H1 (cell line): ENCODE results near the gene RPS6KC1. TPM values are rescaled to one million over a fixed set of nuclear protein-coding genes. Genes with fewer than 3 reads are reported as not detected.

Experiments
- CTCF ChIA-PET: fragments of 300-600 bp; sonication (Branson Sonifier 250); formaldehyde crosslinking; loops from one replicate; lab custom pipeline; 2021; ENCODE audit not compliant: partially characterized antibody; lab: Charles Lee
- POLR2A ChIA-PET: fragments of 300-600 bp; sonication (Branson Sonifier 250); formaldehyde crosslinking; loops from one replicate; lab custom pipeline; 2021; ENCODE audit warnings: inconsistent platforms; ENCODE audit not compliant: partially characterized antibody; lab: Charles Lee
- DNase-seq, 2 experiments: peaks; one replicate each; pipeline versions ENCODE4 v3.0.0 to v3.0.0-alpha.2; 2010 to 2022; ENCODE audit warnings: low spot score in 2 of 2, low read depth in 1 of 2, mixed read lengths in 1 of 2
- FAIRE-seq: peaks from 2 replicates; lab custom pipeline; 2011; peaks lifted over from hg19 to GRCh38; lab: Jason Lieb, UNC
- H2AFZ ChIP-seq: 2 replicates; pipeline ENCODE4 v1.8.1; 2012; ENCODE audit warnings: low read length, inconsistent platforms
- H2AK5ac ChIP-seq: 2 replicates; pipeline ENCODE4 v1.6.1; 2013; ENCODE audit warnings: low read depth, low read length
- H2BK120ac ChIP-seq: replicated peaks from 2 replicates; pipeline ENCODE3; 2013; ENCODE audit warnings: low read depth, low read length, inconsistent platforms
- H2BK12ac ChIP-seq: 2 replicates; pipeline ENCODE4 v1.6.1; 2013; ENCODE audit warnings: low read depth, low read length
- H2BK15ac ChIP-seq: 2 replicates; pipeline ENCODE4 v1.6.1; 2013; ENCODE audit warnings: low read length
- H2BK20ac ChIP-seq: 2 replicates; pipeline ENCODE4 v1.6.1; 2013; ENCODE audit warnings: low read length
- H2BK5ac ChIP-seq: 2 replicates; pipeline ENCODE4 v1.6.1; 2013; ENCODE audit warnings: low read depth, low read length
- H3K14ac ChIP-seq: 2 replicates; pipeline ENCODE4 v1.6.1; 2013; ENCODE audit warnings: inconsistent platforms; ENCODE audit not compliant: insufficient read length
- H3K18ac ChIP-seq: 2 replicates; pipeline ENCODE4 v1.6.1; 2013; ENCODE audit warnings: low read length; ENCODE audit errors: extremely low read depth
- H3K23ac ChIP-seq: 2 replicates; pipeline ENCODE4 v1.6.1; 2013; ENCODE audit warnings: inconsistent platforms; ENCODE audit not compliant: insufficient read length
- H3K23me2 ChIP-seq: 2 replicates; pipeline ENCODE4 v1.6.1; 2013; ENCODE audit warnings: low read depth, low read length
- H3K27ac ChIP-seq: 2 replicates; pipeline ENCODE4 v1.6.1; 2011; ENCODE audit warnings: low read depth, low read length, inconsistent platforms
- H3K27me3 ChIP-seq, 4 experiments: replicated peaks in 1 of 4; 1 replicate in 1 of 4; 2 replicates in 3 of 4; pipeline versions ENCODE4 v1.6.1 to v1.8.1; 2011 to 2013; ENCODE audit warnings: low read length in 3 of 4, mild to moderate bottlenecking in 3 of 4, inconsistent platforms in 2 of 4, mixed read lengths in 2 of 4, moderate library complexity in 1 of 4; ENCODE audit not compliant: control insufficient read depth in 3 of 4, insufficient read depth in 3 of 4; ENCODE audit errors: extremely low read depth in 1 of 4
- H3K36me3 ChIP-seq, 4 experiments: 2 replicates each; pipeline versions ENCODE4 v1.6.1 to v1.8.1; 2011 to 2013; ENCODE audit warnings: mild to moderate bottlenecking in 4 of 4, low read length in 3 of 4, moderate library complexity in 2 of 4, control low read depth in 1 of 4, inconsistent platforms in 1 of 4; ENCODE audit not compliant: insufficient read depth in 4 of 4, control insufficient read depth in 2 of 4
- H3K4ac ChIP-seq: replicated peaks from 2 replicates; pipeline ENCODE3; 2013; ENCODE audit warnings: low read length, low read depth, mixed read lengths, inconsistent platforms; ENCODE audit not compliant: insufficient read length
- H3K4me1 ChIP-seq, 4 experiments: replicated peaks in 1 of 4; 1 replicate in 1 of 4; 2 replicates in 3 of 4; pipeline versions ENCODE4 v1.6.1 to v1.8.1; 2011 to 2013; ENCODE audit warnings: low read length in 3 of 4, inconsistent platforms in 2 of 4, mixed read lengths in 1 of 4; ENCODE audit not compliant: insufficient read depth in 4 of 4, control insufficient read depth in 3 of 4
- H3K4me2 ChIP-seq, 2 experiments: 2 replicates each; pipeline versions ENCODE4 v1.6.1 to v1.8.1; 2011 to 2013; ENCODE audit warnings: low read depth in 2 of 2, low read length in 2 of 2, control low read depth in 1 of 2, inconsistent platforms in 1 of 2, mild to moderate bottlenecking in 1 of 2; ENCODE audit not compliant: insufficient read depth in 1 of 2
- H3K4me3 ChIP-seq, 4 experiments: fragments of 200-600, 300-600 bp in 1 of 4; sonication (generic), shearing (Covaris generic), sonication (Bioruptor Twin) in 1 of 4; 2 replicates each; pipeline versions ENCODE4 v1.5.1 to v1.8.1; 2011 to 2016; ENCODE audit warnings: low read length in 4 of 4, low read depth in 3 of 4, control low read depth in 2 of 4, inconsistent platforms in 2 of 4, mild to moderate bottlenecking in 2 of 4, mixed read lengths in 1 of 4, moderate library complexity in 1 of 4; ENCODE audit not compliant: insufficient read depth in 2 of 4; ENCODE audit errors: extremely low read depth in 1 of 4
- H3K56ac ChIP-seq: replicated peaks from 2 replicates; pipeline ENCODE3; 2013; ENCODE audit warnings: low read depth, mild to moderate bottlenecking, mixed read lengths, low read length, inconsistent platforms; ENCODE audit not compliant: insufficient read length
- H3K79me1 ChIP-seq: 2 replicates; pipeline ENCODE4 v1.6.1; 2013; ENCODE audit warnings: low read depth, low read length, control low read depth
- H3K79me2 ChIP-seq, 2 experiments: 2 replicates each; pipeline versions ENCODE4 v1.6.1 to v1.8.1; 2012 to 2013; ENCODE audit warnings: low read length in 2 of 2, mild to moderate bottlenecking in 2 of 2, inconsistent platforms in 1 of 2; ENCODE audit not compliant: insufficient read depth in 2 of 2, control insufficient read depth in 1 of 2
- H3K9ac ChIP-seq, 4 experiments: replicated peaks in 1 of 4; 1 replicate in 1 of 4; 2 replicates in 3 of 4; pipeline versions ENCODE4 v1.6.1 to v1.8.1; 2011 to 2013; ENCODE audit warnings: low read depth in 3 of 4, low read length in 3 of 4, control low read depth in 2 of 4, mild to moderate bottlenecking in 2 of 4, moderate library complexity in 2 of 4, inconsistent platforms in 1 of 4; ENCODE audit errors: extremely low read depth in 1 of 4
- H3K9me3 ChIP-seq, 2 experiments: 2 replicates each; pipeline versions ENCODE4 v1.6.1 to v1.8.1; 2012 to 2013; ENCODE audit warnings: mild to moderate bottlenecking in 2 of 2, moderate library complexity in 2 of 2, control low read depth in 1 of 2, inconsistent platforms in 1 of 2, low read depth in 1 of 2, low read length in 1 of 2, mixed read lengths in 1 of 2; ENCODE audit not compliant: insufficient read depth in 2 of 2
- H4K20me1 ChIP-seq, 2 experiments: replicated peaks in 1 of 2; 2 replicates each; pipeline versions ENCODE3 to v1.8.1; 2011 to 2013; ENCODE audit warnings: inconsistent platforms in 2 of 2, low read length in 2 of 2, mild to moderate bottlenecking in 1 of 2; ENCODE audit not compliant: insufficient read depth in 2 of 2, control insufficient read depth in 1 of 2
- H4K5ac ChIP-seq: 2 replicates; pipeline ENCODE4 v1.6.1; 2013; ENCODE audit warnings: low read length, low read depth, mixed read lengths, inconsistent platforms; ENCODE audit not compliant: insufficient read length
- H4K8ac ChIP-seq: 2 replicates; pipeline ENCODE4 v1.8.0; 2013; ENCODE audit warnings: mild to moderate bottlenecking, moderate library complexity, low read length, inconsistent platforms; ENCODE audit not compliant: insufficient read depth; ENCODE audit errors: extremely low read depth
- H4K91ac ChIP-seq: replicated peaks from 2 replicates; pipeline ENCODE3; 2013; ENCODE audit warnings: low read length, mixed read lengths, inconsistent platforms; ENCODE audit not compliant: insufficient read length
- BCL11A ChIP-seq, 2 experiments: IDR thresholded peaks; one replicate each; pipeline ENCODE4 v1.6.1; 2011; ENCODE audit warnings: low read depth in 2 of 2, low read length in 2 of 2, mild to moderate bottlenecking in 2 of 2
- JUND ChIP-seq: IDR thresholded peaks from 2 replicates; pipeline ENCODE4 v1.6.1; 2011; ENCODE audit warnings: mild to moderate bottlenecking, improper control_type of control experiment, low read length
- NANOG ChIP-seq: IDR thresholded peaks from 2 replicates; pipeline ENCODE4 v1.6.1; 2011; ENCODE audit warnings: low read length, low read depth, mild to moderate bottlenecking, inconsistent platforms; ENCODE audit not compliant: insufficient read depth, poor library complexity, severe bottlenecking
- POLR2A ChIP-seq, 2 experiments: IDR thresholded peaks; 1 replicate in 1 of 2; 2 replicates in 1 of 2; pipeline ENCODE4 v1.6.1; 2011; ENCODE audit warnings: low read depth in 2 of 2, low read length in 2 of 2, mild to moderate bottlenecking in 2 of 2; ENCODE audit errors: control extremely low read depth in 1 of 2
- SIRT6 ChIP-seq: IDR thresholded peaks from one replicate; pipeline ENCODE4 v1.7.1; 2012; ENCODE audit warnings: low read length, inconsistent platforms
- SUZ12 ChIP-seq: fragments of 200-600 bp; sonication (generic); IDR thresholded peaks from 2 replicates; pipeline ENCODE4 v1.6.1; 2012; ENCODE audit warnings: mild to moderate bottlenecking, inconsistent platforms, low read length, moderate library complexity, mixed read lengths
- polyA plus RNA-seq, 7 experiments: library from polyadenylated mRNA; depleted of rRNA in 3 of 7; stranded (reverse) in 5 of 7; unstranded in 2 of 7; fragments of >200 nt in 5 of 7; fragments of 200-250 nt in 2 of 7; gene quantifications; 1 replicate in 5 of 7; 2 replicates in 1 of 7; 4 replicates in 1 of 7; pipeline versions ENCODE4 v1.2.1 to v1.2.3, GENCODE V29; 2011 to 2013; ENCODE audit warnings: missing spikeins in 2 of 7, mixed read lengths in 2 of 7
- total RNA-seq: library from RNA; stranded (reverse); fragmentation: NEBNext Ultra II Directional; extraction: Animal tissue kit (Norgen Biotek cat#: 25700); gene quantifications from 2 replicates; pipeline ENCODE4 v1.2.1, GENCODE V29; 2021

RPS6KC1 gene
- total and polyA plus RNA-seq, 2 of the 8 experiments (the other 6 are each of a cell fraction or from before 2014, with no cell fraction given), result 4.9 to 17.6 TPM

GRCh38 chr1:213274140-213274539 is 223.1 kb downstream of the RPS6KC1 start:
- Histone ChIP-seq H3K9ac (no peak overlapping the region), H2BK15ac (no peak overlapping the region), H2BK20ac (no peak overlapping the region), H3K27me3 (no peaks in the 10 kb centered on the region), H3K4me2 (no peak overlapping the region)
- no peak for FAIRE-seq
- CTCF ChIA-PET, result interaction anchor here (1.0 kb wide), 1 partner anchor 14 kb away, joined by 3 read pairs; no protein-coding TSS in a partner anchor
- DNase-seq, result no peak
- TF ChIP-seq BCL11A (IDR thresholded peaks at IDR 0.05; ENCODE audit: low read depth in 2 of 2, low read length in 2 of 2) (no peak), SIRT6 (no peak), NANOG (no peak), JUND (no peak), POLR2A (IDR thresholded peaks at IDR 0.05; ENCODE audit: control extremely low read depth in 1 of 2, low read depth in 2 of 2, low read length in 2 of 2) (no peak), SUZ12 (no peak)
- TF ChIP-seq, all 59 proteins: peak for 0
- no peak overlapping the region for H3K18ac ChIP-seq
- H3K79me1 ChIP-seq, result no peaks in the 10 kb centered on the region
- no peak overlapping the region for H3K23ac ChIP-seq
- H3K14ac ChIP-seq, result no peak overlapping the region
- H3K4me1 ChIP-seq, result no peaks in the 10 kb centered on the region
- H2AFZ ChIP-seq, result no peak overlapping the region
- H3K36me3 ChIP-seq, result no peaks in the 10 kb centered on the region; a peak in 1 of 8 replicates
- H3K23me2 ChIP-seq, result no peaks in the 10 kb centered on the region
- H3K79me2 ChIP-seq, result no peaks in the 10 kb centered on the region
- H4K5ac ChIP-seq, result no peak overlapping the region
- H3K9me3 ChIP-seq, result no peaks in the 10 kb centered on the region
- H2AK5ac ChIP-seq, result no peak overlapping the region
- no peak overlapping the region for H3K27ac ChIP-seq
- no peak overlapping the region for H4K91ac ChIP-seq
- no peak overlapping the region for H3K56ac ChIP-seq
- H2BK5ac ChIP-seq, result no peak overlapping the region
- H4K8ac ChIP-seq, result no peak overlapping the region
- H4K20me1 ChIP-seq, result no peaks in the 10 kb centered on the region
- H2BK12ac ChIP-seq, result no peak overlapping the region
- H3K4me3 ChIP-seq, result no peak overlapping the region
- no peak overlapping the region for H2BK120ac ChIP-seq
- no peak overlapping the region for H3K4ac ChIP-seq
- POLR2A ChIA-PET, result no interaction called here
